Measurements from ENCODE around the gene MYO15A.

DNA sequence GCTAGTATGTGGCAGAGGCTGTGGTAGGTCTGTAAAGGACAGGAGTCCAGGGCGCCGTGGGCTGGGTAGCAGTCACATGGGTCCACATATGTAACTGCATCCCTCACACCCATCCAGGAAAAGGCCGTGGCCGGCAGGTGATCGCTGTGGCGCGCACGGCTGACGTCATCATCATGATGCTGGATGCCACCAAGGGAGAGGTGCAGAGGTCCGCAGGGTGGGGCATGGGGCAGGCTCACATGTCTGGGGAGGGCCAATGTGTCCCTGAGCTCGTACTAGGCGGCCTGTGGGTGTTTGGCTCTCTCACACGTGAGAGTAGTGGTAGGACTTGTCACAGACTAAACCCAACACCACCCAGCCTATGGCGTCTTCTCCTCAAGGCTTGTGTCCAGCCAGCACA is 9.0 kb upstream of the MYO15A start:
- no peak for TF ChIP-seq CTCF (conservative IDR thresholded peaks at IDR 0.05; ENCODE audit: low read depth, low read length)
- no peak for TF ChIP-seq EZH2 (IDR thresholded peaks at IDR 0.05; ENCODE audit: low read length, unreplicated experiment)
- no peak for TF ChIP-seq EZH2phosphoT487 (IDR thresholded peaks at IDR 0.05; ENCODE audit: borderline replicate concordance, low read length)

Data from PC-3 (cell line).